AG10803 (cell line): ENCODE results near the gene UNK.

Experiments
- DNase-seq: peaks from one replicate; pipeline ENCODE4 v3.0.0; 2010; ENCODE audit warnings: low read depth
- H3K4me3 ChIP-seq: 2 replicates; pipeline ENCODE4 v1.5.1; 2011; ENCODE audit warnings: mild to moderate bottlenecking, low read length, control low read depth
- CTCF ChIP-seq: conservative IDR thresholded peaks from 2 replicates; pipeline ENCODE4 v1.5.1; 2011; ENCODE audit warnings: mild to moderate bottlenecking, low read length, control low read depth, inconsistent platforms

The UNK gene

DNA sequence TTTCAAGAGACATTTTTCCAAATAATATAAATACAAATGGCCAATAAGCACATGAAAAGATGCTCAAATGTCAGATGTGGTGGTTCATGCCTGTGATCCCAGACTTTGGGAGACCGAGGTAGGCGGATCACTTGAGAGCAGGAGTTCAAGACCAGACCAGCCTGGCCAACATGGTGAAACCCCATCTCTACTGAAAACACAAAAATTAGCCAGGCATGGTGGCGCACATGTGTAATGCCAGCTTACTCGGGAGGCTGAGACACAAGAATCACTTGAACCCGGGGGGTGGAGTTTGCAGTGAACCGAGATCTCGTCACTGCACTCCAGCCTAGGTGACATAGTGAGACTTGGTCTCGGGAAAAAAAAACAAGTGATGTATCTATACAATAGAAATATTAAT lies 16.7 kb upstream of the UNK start:
- no peak overlapping the region for H3K4me3 ChIP-seq
- DNase-seq: no peak
- TF ChIP-seq CTCF: no peak

DNA sequence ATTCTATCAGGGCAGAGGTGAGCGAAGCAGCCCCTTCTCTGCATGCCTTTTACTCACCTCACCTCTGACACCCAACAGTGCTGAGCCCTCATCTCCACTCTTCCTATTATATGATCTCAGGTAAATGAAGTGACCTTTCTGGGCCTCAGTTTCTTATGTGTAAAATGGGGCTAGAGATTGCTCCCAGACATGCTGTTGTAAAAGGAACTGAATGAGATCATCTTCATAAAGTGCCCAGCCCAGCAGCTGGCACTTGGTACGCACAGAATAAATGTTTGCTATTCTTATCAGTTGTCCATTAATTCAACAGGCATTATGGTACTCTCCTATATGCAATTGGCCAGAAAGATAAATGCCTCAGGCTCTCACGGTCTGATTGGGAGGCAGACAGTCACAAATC lies 15.1 kb upstream of the UNK start:
- no peak for DNase-seq

DNA sequence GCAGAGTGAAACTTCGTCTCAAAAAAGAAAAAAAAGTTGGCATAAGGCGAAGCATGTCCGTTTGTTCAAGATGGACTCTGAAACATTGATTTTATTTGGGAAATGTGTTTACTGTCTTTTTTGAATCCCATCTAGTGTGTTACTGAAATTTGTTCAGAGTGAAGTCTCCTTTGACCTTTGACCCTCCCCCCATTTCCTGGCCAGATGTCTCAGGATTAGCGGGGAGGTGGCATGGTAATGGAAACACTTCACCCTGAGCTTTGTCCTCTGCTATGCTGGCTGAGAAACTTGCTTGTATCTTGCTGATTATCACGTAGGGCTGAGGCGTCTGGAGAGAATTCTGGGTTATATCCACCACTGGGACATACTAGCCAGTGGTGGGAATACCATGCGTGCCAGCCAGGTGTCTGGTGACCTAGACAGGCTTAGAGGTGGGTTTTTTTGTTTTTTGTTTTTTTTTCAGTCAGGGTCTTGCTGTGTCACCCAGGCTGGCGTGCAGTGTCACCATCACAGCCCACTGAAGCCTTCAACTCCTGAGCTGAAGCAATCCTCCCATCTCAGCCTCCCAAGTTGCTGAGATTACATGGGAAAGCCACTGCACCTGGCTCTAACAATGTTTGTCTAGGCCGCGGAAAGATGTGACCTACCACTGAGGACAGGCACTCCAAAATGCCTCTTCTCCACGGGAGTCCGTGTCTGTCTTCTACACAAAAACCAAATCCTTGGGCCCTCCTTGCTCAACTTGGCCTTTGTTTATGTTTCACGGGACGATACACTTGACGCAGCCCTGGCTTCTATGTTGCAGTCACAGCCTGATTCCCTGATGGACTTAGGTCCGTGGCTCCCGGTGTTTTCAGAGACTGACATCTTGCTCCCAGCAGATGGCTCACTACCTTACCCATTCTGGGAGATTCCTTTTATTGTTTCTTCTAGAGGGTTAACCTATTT lies 13.0 kb upstream of the UNK start:
- H3K4me3 ChIP-seq: no peak overlapping the region
- TF ChIP-seq CTCF: peak; percentile 24
- DNase-seq: no peak

More for the DNA sequence above, 15.1 kb upstream of the UNK start:
- no peak overlapping the region for H3K4me3 ChIP-seq
- no peak for TF ChIP-seq CTCF

DNA sequence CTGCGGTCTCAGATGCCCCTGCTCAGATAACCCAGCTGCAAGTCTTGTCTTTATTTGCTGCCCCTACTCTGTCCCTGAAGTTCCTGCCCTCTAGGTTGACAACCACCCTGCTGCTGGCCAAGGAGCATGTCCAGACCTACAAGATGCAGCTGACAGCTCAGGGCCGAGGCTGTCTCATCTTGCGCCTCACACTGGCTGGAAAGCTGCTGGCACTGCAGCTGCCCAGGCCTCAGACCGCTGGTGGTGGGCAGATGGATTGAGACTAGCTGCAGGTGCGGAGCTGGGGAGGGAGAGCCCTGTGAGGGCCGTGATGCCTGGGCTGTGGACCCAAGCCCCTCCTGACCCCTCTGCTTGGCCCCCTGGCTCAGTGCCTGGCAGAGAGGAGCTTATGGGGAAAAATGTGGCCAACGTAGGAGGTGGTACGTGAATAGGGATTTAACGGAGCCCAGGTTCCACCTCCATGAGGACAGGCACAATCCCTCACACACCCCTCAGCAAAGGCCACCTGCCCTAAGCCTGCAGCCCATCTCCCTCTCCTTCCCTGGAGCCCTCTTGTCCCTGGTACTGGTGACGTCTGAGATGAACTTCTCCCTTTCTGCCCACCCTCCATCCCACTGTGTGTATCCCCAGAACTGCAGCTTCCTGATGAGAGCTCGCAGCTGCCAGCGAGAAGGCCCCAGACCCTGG lies 11.3 kb upstream of the UNK start:
- DNase-seq: no peak

GRCh38 chr17:75773808-75774470 lies 10.7 kb upstream of the UNK start:
- no peak overlapping the region for H3K4me3 ChIP-seq
- TF ChIP-seq CTCF: no peak
- DNase-seq: no peak

More for the DNA sequence above, 11.3 kb upstream of the UNK start:
- no peak for TF ChIP-seq CTCF
- H3K4me3 ChIP-seq: no peak overlapping the region

GRCh38 chr17:75774471-75774990 lies 10.1 kb upstream of the UNK start:
- H3K4me3 ChIP-seq: no peak overlapping the region
- no peak for TF ChIP-seq CTCF
- DNase-seq: no peak
